BLaER1 (cell line): ENCODE measurements around the gene ZBTB11.

ENCODE experiments used
- H3K27ac ChIP-seq: shearing (Covaris generic); formaldehyde crosslinking; 2 replicates; pipeline ENCODE4 v1.8.1; 2022
- H3K27me3 ChIP-seq: shearing (Covaris generic); formaldehyde crosslinking; 2 replicates; pipeline ENCODE4 v1.8.1; 2022
- H3K36me3 ChIP-seq: shearing (Covaris generic); formaldehyde crosslinking; 2 replicates; pipeline ENCODE4 v1.8.1; 2022
- H3K4me1 ChIP-seq: shearing (Covaris generic); formaldehyde crosslinking; 2 replicates; pipeline ENCODE4 v1.8.1; 2022
- H3K4me2 ChIP-seq: shearing (Covaris generic); formaldehyde crosslinking; 2 replicates; pipeline ENCODE4 v1.8.1; 2022
- H3K4me3 ChIP-seq: shearing (Covaris generic); formaldehyde crosslinking; 2 replicates; pipeline ENCODE4 v1.8.1; 2022
- H3K9ac ChIP-seq: shearing (Covaris generic); formaldehyde crosslinking; 2 replicates; pipeline ENCODE4 v1.8.1; 2022
- H3K9me3 ChIP-seq: shearing (Covaris generic); formaldehyde crosslinking; 2 replicates; pipeline ENCODE4 v1.8.1; 2022
- H4K20me1 ChIP-seq: shearing (Covaris generic); formaldehyde crosslinking; 2 replicates; pipeline ENCODE4 v1.8.1; 2022
- Cebpa-rat ChIP-seq: shearing (Covaris generic); IDR thresholded peaks from 2 replicates; pipeline ENCODE4 v1.8.1; 2022

ZBTB11 gene, protein sequence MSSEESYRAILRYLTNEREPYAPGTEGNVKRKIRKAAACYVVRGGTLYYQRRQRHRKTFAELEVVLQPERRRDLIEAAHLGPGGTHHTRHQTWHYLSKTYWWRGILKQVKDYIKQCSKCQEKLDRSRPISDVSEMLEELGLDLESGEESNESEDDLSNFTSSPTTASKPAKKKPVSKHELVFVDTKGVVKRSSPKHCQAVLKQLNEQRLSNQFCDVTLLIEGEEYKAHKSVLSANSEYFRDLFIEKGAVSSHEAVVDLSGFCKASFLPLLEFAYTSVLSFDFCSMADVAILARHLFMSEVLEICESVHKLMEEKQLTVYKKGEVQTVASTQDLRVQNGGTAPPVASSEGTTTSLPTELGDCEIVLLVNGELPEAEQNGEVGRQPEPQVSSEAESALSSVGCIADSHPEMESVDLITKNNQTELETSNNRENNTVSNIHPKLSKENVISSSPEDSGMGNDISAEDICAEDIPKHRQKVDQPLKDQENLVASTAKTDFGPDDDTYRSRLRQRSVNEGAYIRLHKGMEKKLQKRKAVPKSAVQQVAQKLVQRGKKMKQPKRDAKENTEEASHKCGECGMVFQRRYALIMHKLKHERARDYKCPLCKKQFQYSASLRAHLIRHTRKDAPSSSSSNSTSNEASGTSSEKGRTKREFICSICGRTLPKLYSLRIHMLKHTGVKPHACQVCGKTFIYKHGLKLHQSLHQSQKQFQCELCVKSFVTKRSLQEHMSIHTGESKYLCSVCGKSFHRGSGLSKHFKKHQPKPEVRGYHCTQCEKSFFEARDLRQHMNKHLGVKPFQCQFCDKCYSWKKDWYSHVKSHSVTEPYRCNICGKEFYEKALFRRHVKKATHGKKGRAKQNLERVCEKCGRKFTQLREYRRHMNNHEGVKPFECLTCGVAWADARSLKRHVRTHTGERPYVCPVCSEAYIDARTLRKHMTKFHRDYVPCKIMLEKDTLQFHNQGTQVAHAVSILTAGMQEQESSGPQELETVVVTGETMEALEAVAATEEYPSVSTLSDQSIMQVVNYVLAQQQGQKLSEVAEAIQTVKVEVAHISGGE

DNA sequence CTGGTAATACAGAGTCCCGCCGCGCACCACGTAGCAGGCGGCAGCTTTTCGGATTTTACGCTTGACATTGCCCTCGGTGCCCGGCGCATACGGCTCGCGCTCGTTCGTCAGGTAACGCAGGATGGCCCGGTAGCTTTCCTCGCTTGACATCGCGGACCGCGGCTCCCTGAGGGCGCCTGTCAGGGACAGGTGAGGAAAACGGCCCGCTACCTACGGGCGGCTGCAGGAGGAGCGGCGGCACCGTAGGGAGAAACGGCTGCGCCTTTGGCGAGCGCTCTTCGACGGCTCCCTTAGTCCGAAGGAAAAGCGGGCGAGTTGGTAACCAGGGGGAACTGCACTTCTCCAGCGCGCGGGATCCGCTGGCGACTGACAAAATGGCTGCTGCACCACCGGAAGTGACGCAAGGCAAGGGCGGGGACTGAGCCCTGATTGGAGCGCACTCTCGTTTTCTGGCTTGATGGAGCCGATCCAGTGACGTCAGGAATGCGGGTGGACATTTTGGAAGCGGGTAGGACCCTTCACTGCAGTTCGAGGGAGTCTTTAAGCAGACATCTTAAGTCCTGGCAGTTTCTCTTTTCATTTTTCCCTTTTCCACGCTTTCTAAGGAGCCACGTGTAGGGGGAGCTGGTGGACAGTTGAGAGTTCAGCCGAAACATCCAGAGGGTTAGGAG lies at the start of gene ZBTB11:
ZBTB11 (minus strand) TSS at position 368 of the 671 bp plus-strand sequence; CDS start at position 150, 218 bp downstream.
- Histone ChIP-seq H3K36me3 (peaks cover 31% of the 10 kb centered on the region), H3K4me2 (peak within 1 kb of the TSS; percentile 70), H3K27ac (peak within 1 kb of the TSS; percentile 94), H3K9me3 (no peaks in the 10 kb centered on the region), H3K9ac (peak within 1 kb of the TSS; percentile 98), H3K4me1 (peaks cover 34% of the 10 kb centered on the region), H4K20me1 (peaks cover 62% of the 10 kb centered on the region), H3K27me3 (no peaks in the 10 kb centered on the region), H3K4me3 (peak within 1 kb of the TSS; percentile 89)
- TF ChIP-seq Cebpa-rat = no peak

DNA sequence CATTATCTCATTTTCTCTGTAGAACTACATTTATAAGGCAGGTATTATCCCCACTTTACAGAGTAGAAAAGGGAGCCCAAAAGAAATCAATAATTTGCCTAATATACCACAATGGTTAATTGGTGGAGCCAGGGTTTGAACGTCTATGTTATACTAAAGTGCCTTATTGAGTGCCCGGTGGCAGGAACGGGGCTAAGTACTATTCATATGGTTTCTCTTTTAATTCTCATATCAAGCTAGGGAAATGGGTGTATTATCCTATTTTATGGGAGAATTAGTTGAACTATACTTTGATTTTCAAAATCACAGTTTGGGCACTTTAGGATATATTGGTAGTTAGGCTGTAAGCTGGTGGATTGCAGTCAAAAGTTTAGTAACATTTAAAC lies 49.0 kb upstream of the ZBTB11 start:
- Histone ChIP-seq H4K20me1 (no peaks in the 10 kb centered on the region), H3K4me3 (peak overlapping the region; percentile 80), H3K9ac (peak overlapping the region; percentile 83), H3K4me2 (peak overlapping the region; percentile 68), H3K4me1 (peaks cover 37% of the 10 kb centered on the region), H3K27ac (peak overlapping the region; percentile 78; the same call in 1 of the 2 replicates), H3K36me3 (peaks cover 39% of the 10 kb centered on the region), H3K9me3 (no peaks in the 10 kb centered on the region), H3K27me3 (no peaks in the 10 kb centered on the region)
- no peak for TF ChIP-seq Cebpa-rat

DNA sequence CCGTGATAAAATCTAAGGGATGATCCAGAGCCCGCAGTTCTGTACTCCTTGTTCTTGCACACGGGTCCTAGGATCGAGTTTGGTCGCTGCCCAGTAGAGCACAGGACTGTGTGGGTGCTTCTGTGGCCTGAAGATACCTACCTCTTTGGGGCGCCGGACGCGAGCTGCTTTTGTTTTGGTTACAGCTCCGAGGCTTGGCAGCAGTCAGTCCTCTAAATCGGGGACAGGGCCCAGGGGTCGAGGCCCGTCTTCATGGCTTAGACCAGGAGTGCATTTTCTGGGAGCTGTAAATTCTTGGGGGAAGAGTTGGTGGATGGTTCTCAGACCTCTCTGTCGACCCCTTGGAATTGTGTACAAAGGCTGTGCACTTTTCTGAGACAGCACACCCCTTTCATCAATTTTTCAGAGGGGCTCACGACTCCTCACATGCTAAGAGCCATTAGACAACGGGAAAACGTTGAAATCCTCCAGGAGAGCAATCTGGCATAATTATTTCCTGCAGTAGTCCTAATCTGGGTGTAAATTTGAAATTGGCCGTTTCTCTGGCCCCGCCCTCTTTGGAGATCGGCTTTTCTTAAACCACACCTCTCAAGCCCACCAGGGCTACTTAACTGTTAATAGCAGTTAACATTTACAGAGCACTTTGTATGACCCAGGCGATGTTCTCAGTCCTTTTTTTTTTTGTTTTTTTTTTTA lies 48.4 kb upstream of the ZBTB11 start:
- no peaks in the 10 kb centered on the region for H4K20me1 ChIP-seq
- peak overlapping the region; percentile 78 for H3K27ac ChIP-seq
- no peaks in the 10 kb centered on the region for H3K9me3 ChIP-seq
- peak overlapping the region; percentile 80 for H3K4me3 ChIP-seq
- peaks cover 40% of the 10 kb centered on the region for H3K4me1 ChIP-seq
- H3K9ac ChIP-seq = peak overlapping the region; percentile 83
- no peak for TF ChIP-seq Cebpa-rat
- no peaks in the 10 kb centered on the region for H3K27me3 ChIP-seq
- H3K4me2 ChIP-seq = peak overlapping the region; percentile 68
- peaks cover 35% of the 10 kb centered on the region for H3K36me3 ChIP-seq

DNA sequence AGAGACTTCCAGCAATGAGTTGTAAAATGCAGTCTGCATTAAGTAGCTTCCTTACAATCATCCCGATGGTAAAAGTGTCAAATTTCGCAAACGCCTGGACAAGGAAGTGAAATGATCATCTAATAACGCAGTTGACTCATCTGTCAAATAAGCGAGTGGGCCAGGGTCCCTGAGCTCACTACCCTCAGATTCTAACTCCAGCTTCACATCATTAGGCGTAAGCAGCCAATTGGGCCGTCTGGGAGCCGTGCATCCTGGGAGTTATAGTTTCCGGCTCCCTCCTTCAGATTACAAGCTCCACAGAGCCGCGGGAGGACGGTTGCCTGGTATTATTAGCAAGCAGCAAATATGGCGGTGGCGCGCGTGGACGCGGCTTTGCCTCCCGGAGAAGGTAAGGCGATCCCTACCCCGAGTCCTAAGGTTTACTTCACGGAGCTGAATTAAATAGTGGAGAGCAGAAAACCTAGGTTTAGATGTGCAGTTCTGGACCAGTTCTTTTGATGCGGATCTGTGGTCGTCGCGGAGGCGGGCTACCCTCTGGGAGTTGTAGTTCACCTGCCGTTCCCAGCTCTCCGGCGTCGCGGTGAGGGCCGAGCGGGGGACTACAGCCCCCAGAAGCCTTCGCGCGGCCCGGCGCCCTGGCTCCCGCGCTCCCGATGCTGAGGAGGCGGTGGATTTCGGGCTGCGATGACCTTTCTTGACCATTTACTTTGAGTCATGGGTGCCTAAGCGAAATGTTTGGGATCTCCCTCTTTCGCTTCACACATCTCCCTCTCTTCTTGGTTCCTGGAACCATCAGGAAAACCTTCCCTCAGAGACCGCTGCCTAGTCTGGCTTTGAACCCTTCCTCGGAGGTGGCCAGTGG lies 47.6 kb upstream of the ZBTB11 start, which contains the start of gene CEP97:
CEP97 (plus strand) TSS at position 286 of the 865 bp plus-strand sequence; CDS start at position 349, 63 bp downstream.
- peak within 1 kb of the TSS; percentile 78 for H3K27ac ChIP-seq
- peak within 1 kb of the TSS; percentile 83 for H3K9ac ChIP-seq
- H3K4me3 ChIP-seq = peak within 1 kb of the TSS; percentile 80
- H3K9me3 ChIP-seq = no peaks in the 10 kb centered on the region
- H3K36me3 ChIP-seq = peaks cover 27% of the 10 kb centered on the region
- H3K4me1 ChIP-seq = peaks cover 40% of the 10 kb centered on the region
- no peaks in the 10 kb centered on the region for H4K20me1 ChIP-seq
- H3K27me3 ChIP-seq = no peaks in the 10 kb centered on the region
- TF ChIP-seq Cebpa-rat = no peak
- H3K4me2 ChIP-seq = peak within 1 kb of the TSS; percentile 74

DNA sequence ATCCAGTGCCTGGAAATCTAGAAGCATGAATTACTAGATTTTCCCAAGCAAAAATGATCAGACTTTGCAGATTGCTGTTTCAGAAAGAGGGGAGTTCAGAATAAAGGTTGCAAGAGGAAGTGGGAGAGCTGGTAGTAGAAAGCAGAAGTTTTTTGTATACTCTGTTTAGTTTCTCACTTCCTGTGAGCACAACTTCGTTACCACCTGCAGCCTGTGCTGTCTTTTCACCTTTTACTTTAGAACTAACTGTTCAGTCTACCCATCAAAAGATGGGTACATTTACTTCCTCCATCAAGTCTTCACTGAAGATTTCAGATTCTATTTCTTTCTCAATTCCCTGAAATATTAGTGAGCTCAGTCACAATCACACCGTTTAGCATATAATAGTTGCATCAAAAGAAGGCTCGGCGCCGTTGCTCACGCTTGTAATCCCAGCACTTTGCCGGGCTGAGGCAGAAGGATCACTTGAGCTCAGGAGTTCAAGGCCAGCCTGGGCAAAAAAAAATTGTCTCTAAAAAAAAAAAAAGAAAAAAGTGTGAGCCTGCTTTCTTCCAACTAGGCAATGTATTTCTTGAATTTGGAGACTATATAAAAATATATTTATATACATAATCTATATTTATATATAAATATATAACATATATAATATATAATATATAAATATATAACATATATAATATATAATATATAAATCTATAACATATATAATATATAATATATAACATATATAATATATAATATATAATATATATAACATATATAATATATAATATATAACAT lies 45.7 kb upstream of the ZBTB11 start:
- Histone ChIP-seq H3K9me3 (no peaks in the 10 kb centered on the region), H3K4me1 (peaks cover 40% of the 10 kb centered on the region), H3K27me3 (no peaks in the 10 kb centered on the region), H4K20me1 (no peaks in the 10 kb centered on the region), H3K36me3 (peaks cover 8% of the 10 kb centered on the region), H3K9ac (no peak overlapping the region), H3K4me3 (no peak overlapping the region), H3K27ac (peak overlapping the region; percentile 5; the same call in 1 of the 2 replicates), H3K4me2 (peak overlapping the region; percentile 32)
- TF ChIP-seq Cebpa-rat = no peak

DNA sequence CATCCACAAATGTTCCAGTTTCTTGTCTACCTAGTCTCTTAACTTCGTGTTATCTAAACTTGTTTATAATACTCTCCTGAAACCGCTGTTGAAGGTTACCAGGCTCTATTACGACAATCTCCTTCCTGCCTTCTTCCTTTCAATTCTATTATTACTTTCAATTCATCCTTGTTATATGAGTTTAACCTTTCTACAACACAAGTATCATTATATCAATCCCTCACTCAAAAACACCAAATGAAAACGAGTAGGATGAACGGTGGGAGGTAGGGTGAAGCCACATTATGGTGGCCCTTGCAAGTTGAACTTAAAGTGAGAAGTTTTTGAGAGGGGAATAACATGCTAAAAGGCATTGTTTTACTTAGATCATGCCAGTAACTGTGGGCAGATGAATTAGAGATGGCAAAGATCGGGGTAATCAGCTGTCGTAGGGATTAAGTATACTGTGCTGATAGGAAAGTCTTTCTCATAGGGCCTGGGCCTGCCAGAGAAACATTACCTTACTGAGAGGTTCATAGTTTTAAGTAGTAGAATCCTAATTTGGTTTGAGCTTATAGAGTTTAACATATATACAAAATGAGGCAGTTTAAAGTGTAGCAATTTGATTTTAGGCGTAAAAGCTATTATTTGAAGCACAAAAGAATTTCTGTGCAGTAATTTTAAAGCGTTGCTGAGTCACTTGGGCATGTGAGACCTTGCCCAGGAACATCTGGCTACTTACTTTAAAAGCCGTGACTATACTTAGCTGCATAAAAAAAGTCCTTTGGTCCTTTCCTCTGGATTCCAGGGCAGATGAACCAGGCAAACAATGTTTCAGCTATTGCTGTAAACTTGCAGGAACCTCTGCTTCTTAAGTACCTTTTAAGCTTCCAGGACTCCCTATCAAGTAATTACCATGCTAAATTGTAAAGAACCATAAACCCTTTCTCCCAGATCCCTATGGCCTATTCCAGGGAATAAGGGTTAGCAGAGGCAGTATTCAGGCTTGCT lies 44.2 kb upstream of the ZBTB11 start:
- no peaks in the 10 kb centered on the region for H3K36me3 ChIP-seq
- H3K9me3 ChIP-seq = no peaks in the 10 kb centered on the region
- no peak overlapping the region for H3K9ac ChIP-seq
- H3K27me3 ChIP-seq = no peaks in the 10 kb centered on the region
- no peaks in the 10 kb centered on the region for H4K20me1 ChIP-seq
- H3K27ac ChIP-seq = peak overlapping the region; percentile 24; the same call in 1 of the 2 replicates
- TF ChIP-seq Cebpa-rat = no peak
- no peak overlapping the region for H3K4me3 ChIP-seq
- no peak overlapping the region for H3K4me2 ChIP-seq
- H3K4me1 ChIP-seq = peaks cover 34% of the 10 kb centered on the region
